ENCODE results near the gene LILRB1. TPM values are rescaled to one million over a fixed set of nuclear protein-coding genes. Genes with fewer than 3 reads are reported as not detected.

Gene LILRB1
- total RNA-seq, 4 donors from 2014 or later, result 0.79 to 3.4 (median 1.2) TPM

GRCh38 chr19:54608792-54609191 lies 21.5 kb upstream of the LILRB1 start:
- H3K9me3 ChIP-seq, result peaks cover 0 to 50% (median 0%) of the 10 kb centered on the region in 3 donors
- H3K36me3 ChIP-seq, result no peaks in the 10 kb centered on the region
- 62% methylated on average over 9 of the region's 15 CpGs; no CpG with 5 or more reads in 1 of the 2 donors for WGBS, 2 donors (ENCODE audit: low coverage in 1 of 2)
- H3K27ac ChIP-seq, result no peak overlapping the region
- H3K27me3 ChIP-seq, result peaks cover 30% of the 10 kb centered on the region
- H3K4me3 ChIP-seq, result no peak overlapping the region
- ATAC-seq, result no peak
- H3K4me1 ChIP-seq, result no peaks in the 10 kb centered on the region
- TF ChIP-seq EP300 (IDR thresholded peaks at IDR 0.05), result no peak
- TF ChIP-seq POLR2A (IDR thresholded peaks at IDR 0.05), result no peak

- no peaks in the 10 kb centered on the region for H3K4me1 ChIP-seq
- peaks cover 0 to 48% (median 0%) of the 10 kb centered on the region in 3 donors for H3K9me3 ChIP-seq
- no peak for ATAC-seq
- no peak overlapping the region for H3K27ac ChIP-seq
- 64 to 100% methylated on average over 3 to 4 of the region's 26 CpGs for WGBS, 2 donors (ENCODE audit: low coverage in 1 of 2)
- TF ChIP-seq POLR2A (IDR thresholded peaks at IDR 0.05) (no peak), POLR2AphosphoS5 (IDR thresholded peaks at IDR 0.05) (no peak), CTCF (IDR thresholded peaks at IDR 0.05) (no peak), EP300 (IDR thresholded peaks at IDR 0.05) (no peak)
- no peak overlapping the region for H3K4me3 ChIP-seq
- peaks cover 30% of the 10 kb centered on the region for H3K27me3 ChIP-seq
- no peaks in the 10 kb centered on the region for H3K36me3 ChIP-seq
These were observed 20.9 kb upstream of the LILRB1 start for GRCh38 chr19:54609356-54609791.

DNA sequence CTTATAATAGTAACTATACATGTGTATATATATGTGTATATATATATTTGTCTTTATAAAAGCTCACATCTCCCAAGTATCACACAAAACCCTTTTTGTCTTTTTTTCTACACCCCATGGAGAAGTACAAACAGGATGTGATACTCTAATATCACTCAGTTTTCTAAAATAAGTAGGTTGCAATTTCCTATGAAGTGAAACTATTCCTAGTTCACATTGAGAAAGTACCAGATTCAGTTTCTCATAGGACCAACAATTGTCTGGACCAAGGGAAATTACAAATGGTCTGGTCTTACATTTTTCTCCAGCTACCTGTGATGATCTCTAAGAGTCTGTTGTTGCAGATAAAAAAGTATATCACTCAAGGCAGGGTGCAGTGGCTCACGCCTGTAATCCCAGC lies 17.9 kb upstream of the LILRB1 start:
- H3K36me3 ChIP-seq, result no peaks in the 10 kb centered on the region
- ATAC-seq, result no peak
- TF ChIP-seq POLR2AphosphoS5 (IDR thresholded peaks at IDR 0.05) (no peak), CTCF (IDR thresholded peaks at IDR 0.05) (no peak), POLR2A (IDR thresholded peaks at IDR 0.05) (no peak), EP300 (IDR thresholded peaks at IDR 0.05) (no peak)
- H3K27me3 ChIP-seq, result peaks cover 12% of the 10 kb centered on the region
- peaks cover 0 to 38% (median 0%) of the 10 kb centered on the region in 3 donors for H3K9me3 ChIP-seq
- no peak overlapping the region for H3K4me3 ChIP-seq
- H3K27ac ChIP-seq, result no peak overlapping the region
- no peaks in the 10 kb centered on the region for H3K4me1 ChIP-seq
- 75% methylated on average over 1 of the region's 1 CpG; no CpG with 5 or more reads in 1 of the 2 donors for WGBS, 2 donors (ENCODE audit: low coverage in 1 of 2)

DNA sequence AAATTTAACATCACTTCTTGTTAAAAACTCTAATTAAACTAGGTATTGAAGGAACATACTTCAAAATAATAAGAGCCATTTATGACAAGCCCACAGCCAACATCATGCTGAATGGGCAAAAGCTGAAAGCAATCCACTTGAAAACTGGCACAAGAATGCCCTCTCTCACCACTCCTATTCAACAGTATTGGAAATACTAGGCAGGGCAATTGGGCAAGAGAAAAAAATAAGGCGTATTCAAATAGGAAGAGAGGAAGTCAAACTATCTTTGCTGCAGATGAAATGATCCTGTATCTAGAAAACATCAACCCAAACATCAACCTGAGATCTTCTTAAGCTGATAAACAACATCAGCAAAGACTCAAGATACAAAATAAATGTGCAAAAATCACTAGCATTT lies 15.6 kb upstream of the LILRB1 start:
- no peak overlapping the region for H3K27ac ChIP-seq
- no peak overlapping the region for H3K4me3 ChIP-seq
- WGBS, 2 donors (ENCODE audit: low coverage in 1 of 2), result 62% methylated on average over 1 of the region's 1 CpG; no CpG with 5 or more reads in 1 of the 2 donors
- H3K36me3 ChIP-seq, result no peaks in the 10 kb centered on the region
- peaks cover 0 to 33% (median 0%) of the 10 kb centered on the region in 3 donors for H3K9me3 ChIP-seq
- no peak for ATAC-seq
- TF ChIP-seq EP300 (IDR thresholded peaks at IDR 0.05), result no peak
- no peak for TF ChIP-seq CTCF (IDR thresholded peaks at IDR 0.05)
- TF ChIP-seq POLR2A (IDR thresholded peaks at IDR 0.05), result no peak
- TF ChIP-seq POLR2AphosphoS5 (IDR thresholded peaks at IDR 0.05), result no peak
- no peaks in the 10 kb centered on the region for H3K27me3 ChIP-seq
- H3K4me1 ChIP-seq, result no peaks in the 10 kb centered on the region

GRCh38 chr19:54616057-54616456 lies 14.2 kb upstream of the LILRB1 start:
- H3K9me3 ChIP-seq, result peaks cover 0 to 20% (median 0%) of the 10 kb centered on the region in 3 donors
- TF ChIP-seq POLR2A (IDR thresholded peaks at IDR 0.05), result no peak
- no peaks in the 10 kb centered on the region for H3K36me3 ChIP-seq
- no peak overlapping the region for H3K27ac ChIP-seq
- 46 to 62% methylated on average over 3 of the region's 3 CpGs for WGBS, 2 donors (ENCODE audit: low coverage in 1 of 2)
- no peak overlapping the region for H3K4me3 ChIP-seq
- no peaks in the 10 kb centered on the region for H3K4me1 ChIP-seq
- peaks cover 8% of the 10 kb centered on the region for H3K27me3 ChIP-seq
- no peak for ATAC-seq

GRCh38 chr19:54616821-54617560 lies 13.3 kb upstream of the LILRB1 start:
- Histone ChIP-seq H3K36me3 (no peaks in the 10 kb centered on the region), H3K4me1 (no peaks in the 10 kb centered on the region), H3K4me3 (no peak overlapping the region), H3K27ac (no peak overlapping the region), H3K27me3 (peaks cover 8% of the 10 kb centered on the region), H3K9me3 (peaks cover 0 to 16% (median 0%) of the 10 kb centered on the region in 3 donors)
- no peak for ATAC-seq
- TF ChIP-seq EP300 (IDR thresholded peaks at IDR 0.05), result no peak
- TF ChIP-seq POLR2A (IDR thresholded peaks at IDR 0.05), result no peak
- no peak for TF ChIP-seq CTCF (IDR thresholded peaks at IDR 0.05)
- no peak for TF ChIP-seq POLR2AphosphoS5 (IDR thresholded peaks at IDR 0.05)
- WGBS, 2 donors (ENCODE audit: low coverage in 1 of 2), result 37 to 71% methylated on average over 4 to 5 of the region's 5 CpGs

Data from gastroesophageal sphincter (tissue), 4 donors.